PFSK-1 (cell line): Measurements from ENCODE around the gene S100P.

ENCODE experiments used
- FOXP2 ChIP-seq: optimal IDR thresholded peaks from 2 replicates; pipeline ENCODE3; 2011; ENCODE audit warnings: borderline replicate concordance, control low read depth, inconsistent platforms; ENCODE audit not compliant: insufficient read depth; ENCODE audit errors: extremely low read length, extremely low read depth
- POLR2AphosphoS5 ChIP-seq: IDR thresholded peaks from 2 replicates; pipeline ENCODE4 v1.6.1; 2012; ENCODE audit warnings: low read depth, mild to moderate bottlenecking, control low read depth, low read length, moderate library complexity
- SIN3A ChIP-seq: IDR thresholded peaks from 2 replicates; pipeline ENCODE4 v1.6.1; 2012; ENCODE audit warnings: mild to moderate bottlenecking, low read length, moderate library complexity, borderline replicate concordance; ENCODE audit not compliant: insufficient read depth
- TAF1 ChIP-seq: IDR thresholded peaks from 2 replicates; pipeline ENCODE4 v1.6.1; 2012; ENCODE audit warnings: low read length, control low read depth, borderline replicate concordance; ENCODE audit not compliant: insufficient read depth
- TF ChIP-seq, protein P1 (sequence below), 2 experiments: IDR thresholded peaks; 2 replicates each; pipeline versions ENCODE4 v1.6.1 to v1.8.0; 2011 to 2012; ENCODE audit warnings: low read depth in 2 of 2, low read length in 2 of 2, control low read depth in 1 of 2, inconsistent platforms in 1 of 2, mild to moderate bottlenecking in 1 of 2, moderate library complexity in 1 of 2; ENCODE audit not compliant: insufficient read depth in 1 of 2

S100P gene

GRCh38 chr4:6716958-6717655, 23.4 kb downstream of the S100P start:
- TF ChIP-seq SIN3A: no peak
- no peak for TF ChIP-seq POLR2AphosphoS5
- TF ChIP-seq TAF1: no peak
- TF ChIP-seq, protein P1, sequence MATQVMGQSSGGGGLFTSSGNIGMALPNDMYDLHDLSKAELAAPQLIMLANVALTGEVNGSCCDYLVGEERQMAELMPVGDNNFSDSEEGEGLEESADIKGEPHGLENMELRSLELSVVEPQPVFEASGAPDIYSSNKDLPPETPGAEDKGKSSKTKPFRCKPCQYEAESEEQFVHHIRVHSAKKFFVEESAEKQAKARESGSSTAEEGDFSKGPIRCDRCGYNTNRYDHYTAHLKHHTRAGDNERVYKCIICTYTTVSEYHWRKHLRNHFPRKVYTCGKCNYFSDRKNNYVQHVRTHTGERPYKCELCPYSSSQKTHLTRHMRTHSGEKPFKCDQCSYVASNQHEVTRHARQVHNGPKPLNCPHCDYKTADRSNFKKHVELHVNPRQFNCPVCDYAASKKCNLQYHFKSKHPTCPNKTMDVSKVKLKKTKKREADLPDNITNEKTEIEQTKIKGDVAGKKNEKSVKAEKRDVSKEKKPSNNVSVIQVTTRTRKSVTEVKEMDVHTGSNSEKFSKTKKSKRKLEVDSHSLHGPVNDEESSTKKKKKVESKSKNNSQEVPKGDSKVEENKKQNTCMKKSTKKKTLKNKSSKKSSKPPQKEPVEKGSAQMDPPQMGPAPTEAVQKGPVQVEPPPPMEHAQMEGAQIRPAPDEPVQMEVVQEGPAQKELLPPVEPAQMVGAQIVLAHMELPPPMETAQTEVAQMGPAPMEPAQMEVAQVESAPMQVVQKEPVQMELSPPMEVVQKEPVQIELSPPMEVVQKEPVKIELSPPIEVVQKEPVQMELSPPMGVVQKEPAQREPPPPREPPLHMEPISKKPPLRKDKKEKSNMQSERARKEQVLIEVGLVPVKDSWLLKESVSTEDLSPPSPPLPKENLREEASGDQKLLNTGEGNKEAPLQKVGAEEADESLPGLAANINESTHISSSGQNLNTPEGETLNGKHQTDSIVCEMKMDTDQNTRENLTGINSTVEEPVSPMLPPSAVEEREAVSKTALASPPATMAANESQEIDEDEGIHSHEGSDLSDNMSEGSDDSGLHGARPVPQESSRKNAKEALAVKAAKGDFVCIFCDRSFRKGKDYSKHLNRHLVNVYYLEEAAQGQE (IDR thresholded peaks at IDR 0.05; ENCODE audit: insufficient read depth in 1 of 2, low read depth in 2 of 2, low read length in 2 of 2): no peak
- no peak for TF ChIP-seq FOXP2

GRCh38 chr4:6718932-6719610, 25.4 kb downstream of the S100P start:
- TF ChIP-seq TAF1: no peak
- no peak for TF ChIP-seq SIN3A
- no peak for TF ChIP-seq POLR2AphosphoS5
- TF ChIP-seq FOXP2: no peak
- TF ChIP-seq, protein P1 (IDR thresholded peaks at IDR 0.05; ENCODE audit: insufficient read depth in 1 of 2, low read depth in 2 of 2, low read length in 2 of 2): no peak

- TF ChIP-seq SIN3A: no peak
- TF ChIP-seq, protein P1 (IDR thresholded peaks at IDR 0.05; ENCODE audit: insufficient read depth in 1 of 2, low read depth in 2 of 2, low read length in 2 of 2): no peak
- TF ChIP-seq FOXP2: no peak
- TF ChIP-seq TAF1: no peak
- TF ChIP-seq POLR2AphosphoS5: no peak
Observed at GRCh38 chr4:6719611-6720179, 26.0 kb downstream of the S100P start.

- TF ChIP-seq POLR2AphosphoS5 (no peak), SIN3A (no peak), TAF1 (no peak), FOXP2 (no peak)
- TF ChIP-seq, protein P1 (IDR thresholded peaks at IDR 0.05; ENCODE audit: insufficient read depth in 1 of 2, low read depth in 2 of 2, low read length in 2 of 2): no peak
Observed at GRCh38 chr4:6720202-6720699, 26.6 kb downstream of the S100P start.
